Vagina (tissue), 2 donors: ENCODE measurements around the gene ANKRD28. TPM values are rescaled to one million over a fixed set of nuclear protein-coding genes. Genes with fewer than 3 reads are reported as not detected.
"Not testable (repeated sequence)": the region's sequence is repeated elsewhere in the genome, so short reads cannot be mapped to it uniquely, and the experiment has no call there.

Source experiments
- DNase-seq, 2 donors: peaks; one replicate each; pipeline ENCODE4 v3.0.0-alpha.2; 2017; ENCODE audit errors: extremely low spot score in 2 of 2
- H3K27ac ChIP-seq: fragments of 200-600 bp; sonication (generic); one replicate; pipeline ENCODE4 v1.5.1; 2019
- H3K27me3 ChIP-seq: fragments of 200-600 bp; sonication (generic); one replicate; pipeline ENCODE4 v1.5.1; 2019
- H3K36me3 ChIP-seq, 2 donors: fragments of 200-600 bp; sonication (generic); one replicate each; pipeline ENCODE4 v1.5.1; 2017 to 2019
- H3K4me1 ChIP-seq: fragments of 200-600 bp; sonication (generic); one replicate; pipeline ENCODE4 v1.5.1; 2019
- H3K4me3 ChIP-seq, 2 donors: fragments of 200-600 bp; sonication (generic); 1 replicate in 1 of 2; 2 replicates in 1 of 2; pipeline ENCODE4 v1.5.1; 2016 to 2019
- H3K9me3 ChIP-seq: fragments of 200-600 bp; sonication (generic); one replicate; pipeline ENCODE4 v1.5.1; 2019
- CTCF ChIP-seq, 3 experiments: fragments of 450-650 bp in 2 of 3; fragments of 200-600 bp in 1 of 3; sonication (generic) in 1 of 3; IDR thresholded peaks; one replicate each; pipeline ENCODE4 v1.5.1; 2017 to 2019; ENCODE audit warnings: antibody characterized with exemption in 3 of 3, mild to moderate bottlenecking in 2 of 3, moderate library complexity in 2 of 3
- POLR2A ChIP-seq, 2 donors: fragments of 450-650 bp; IDR thresholded peaks; one replicate each; pipeline ENCODE4 v1.6.1; 2017; ENCODE audit warnings: antibody characterized with exemption in 2 of 2, mild to moderate bottlenecking in 2 of 2, moderate library complexity in 2 of 2
- POLR2AphosphoS5 ChIP-seq, 2 donors: sonication (generic); formaldehyde crosslinking; IDR thresholded peaks; one replicate each; pipeline ENCODE4 v1.9.0; 2017; ENCODE audit warnings: antibody characterized with exemption in 2 of 2, mild to moderate bottlenecking in 2 of 2, low read depth in 1 of 2; ENCODE audit not compliant: insufficient read depth in 1 of 2
- intact Hi-C: fragments of 100-400 bp; cut with DNase I; formaldehyde crosslinking; loops from one replicate; pipeline ENCODE4 v1.15.1; 2023
- total RNA-seq: library from RNA; depleted of rRNA; stranded (reverse); fragments of >200 nt; gene quantifications from one replicate; pipeline ENCODE4 v1.2.3, GENCODE V29; 2016

ANKRD28 gene
- total RNA-seq, 1 donor from 2014 or later, result 48.6 TPM

- no peak for TF ChIP-seq CTCF (IDR thresholded peaks at IDR 0.05)
- no peak for TF ChIP-seq POLR2A (IDR thresholded peaks at IDR 0.05)
- no peak for TF ChIP-seq POLR2AphosphoS5 (IDR thresholded peaks at IDR 0.05; ENCODE audit: insufficient read depth in 1 of 2, low read depth in 1 of 2)
- H3K4me3 ChIP-seq, result peak overlapping the region; percentile 6 to 11
- intact Hi-C loops, result no loop called here
- no peak for DNase-seq
- no peaks in the 10 kb centered on the region for H3K27me3 ChIP-seq
- no peaks in the 10 kb centered on the region for H3K9me3 ChIP-seq
- peak overlapping the region; percentile 64 for H3K27ac ChIP-seq
- no peaks in the 10 kb centered on the region for H3K36me3 ChIP-seq
- peaks cover 45% of the 10 kb centered on the region for H3K4me1 ChIP-seq
Observed at GRCh38 chr3:15782429-15782828, 15.3 kb downstream of the ANKRD28 start.

- Histone ChIP-seq H3K27ac (peak overlapping the region; percentile 64), H3K36me3 (no peaks in the 10 kb centered on the region), H3K4me1 (peaks cover 43% of the 10 kb centered on the region), H3K4me3 (peak overlapping the region in 1 of 2 donors; percentile 6), H3K27me3 (no peaks in the 10 kb centered on the region), H3K9me3 (no peaks in the 10 kb centered on the region)
- intact Hi-C loops, result no loop called here
- DNase-seq, result no peak
- TF ChIP-seq CTCF (IDR thresholded peaks at IDR 0.05) (no peak), POLR2A (IDR thresholded peaks at IDR 0.05) (no peak), POLR2AphosphoS5 (IDR thresholded peaks at IDR 0.05; ENCODE audit: insufficient read depth in 1 of 2, low read depth in 1 of 2) (no peak)
Observed at GRCh38 chr3:15781637-15782402, 16.0 kb downstream of the ANKRD28 start.

- Histone ChIP-seq H3K27me3 (no peaks in the 10 kb centered on the region), H3K36me3 (no peaks in the 10 kb centered on the region), H3K4me1 (peaks cover 40% of the 10 kb centered on the region), H3K27ac (peak overlapping the region; percentile 64), H3K4me3 (no peak overlapping the region), H3K9me3 (no peaks in the 10 kb centered on the region)
- DNase-seq, result no peak
- intact Hi-C loops, result no loop called here
- TF ChIP-seq POLR2AphosphoS5 (IDR thresholded peaks at IDR 0.05; ENCODE audit: insufficient read depth in 1 of 2, low read depth in 1 of 2) (no peak), POLR2A (IDR thresholded peaks at IDR 0.05) (no peak), CTCF (IDR thresholded peaks at IDR 0.05) (no peak)
Observed at GRCh38 chr3:15781131-15781530, 16.6 kb downstream of the ANKRD28 start.

GRCh38 chr3:15779111-15779510 lies 18.7 kb downstream of the ANKRD28 start:
- DNase-seq, result no peak
- no peak overlapping the region for H3K4me3 ChIP-seq
- no peaks in the 10 kb centered on the region for H3K27me3 ChIP-seq
- H3K27ac ChIP-seq, result peak overlapping the region; percentile 64
- H3K4me1 ChIP-seq, result peaks cover 26% of the 10 kb centered on the region
- no peaks in the 10 kb centered on the region for H3K36me3 ChIP-seq
- H3K9me3 ChIP-seq, result no peaks in the 10 kb centered on the region
- intact Hi-C loops, result no loop called here
- TF ChIP-seq CTCF (IDR thresholded peaks at IDR 0.05), result no peak
- no peak for TF ChIP-seq POLR2A (IDR thresholded peaks at IDR 0.05)
- TF ChIP-seq POLR2AphosphoS5 (IDR thresholded peaks at IDR 0.05; ENCODE audit: insufficient read depth in 1 of 2, low read depth in 1 of 2), result no peak

- intact Hi-C loops, result no loop called here
- DNase-seq, result no peak
- Histone ChIP-seq H3K36me3 (no peaks in the 10 kb centered on the region), H3K4me3 (no peak overlapping the region), H3K9me3 (no peaks in the 10 kb centered on the region), H3K27me3 (no peaks in the 10 kb centered on the region), H3K4me1 (peaks cover 19% of the 10 kb centered on the region), H3K27ac (peak overlapping the region; percentile 22)
- TF ChIP-seq POLR2A (IDR thresholded peaks at IDR 0.05) (no peak), POLR2AphosphoS5 (IDR thresholded peaks at IDR 0.05; ENCODE audit: insufficient read depth in 1 of 2, low read depth in 1 of 2) (no peak), CTCF (IDR thresholded peaks at IDR 0.05) (no peak)
Observed at GRCh38 chr3:15778332-15778858, 19.4 kb downstream of the ANKRD28 start.

GRCh38 chr3:15774931-15775560 lies 22.7 kb downstream of the ANKRD28 start:
- intact Hi-C loops, result not testable (repeated sequence)

More at GRCh38 chr3:15774931-15775560, 22.7 kb downstream of the ANKRD28 start:
- not testable (repeated sequence) for H3K4me1 ChIP-seq, DNase-seq, H3K27ac ChIP-seq, H3K9me3 ChIP-seq, H3K27me3 ChIP-seq, H3K36me3 ChIP-seq, H3K4me3 ChIP-seq
